Measurements from ENCODE around the gene SLC6A13. TPM values are rescaled to one million over a fixed set of nuclear protein-coding genes. Genes with fewer than 3 reads are reported as not detected.
"Not testable (repeated sequence)": the region's sequence is repeated elsewhere in the genome, so short reads cannot be mapped to it uniquely, and the experiment has no call there.

Gene SLC6A13
- polyA plus RNA-seq, 1 donor from 2014 or later = 1.4 TPM

- no peaks in the 10 kb centered on the region for H3K9me2 ChIP-seq (ENCODE audit: insufficient read depth, low read length)
- no peak overlapping the region for H3K4me2 ChIP-seq (ENCODE audit: low read length)
- H3K27ac ChIP-seq (ENCODE audit: low read length) = no peak overlapping the region
- H3K4me3 ChIP-seq (ENCODE audit: low read length) = no peak overlapping the region
- no peak overlapping the region for H3K9ac ChIP-seq (ENCODE audit: low read length)
- no peaks in the 10 kb centered on the region for H3K79me2 ChIP-seq (replicated peaks; ENCODE audit: insufficient read depth, low read length)
- no peak for TF ChIP-seq RAD21 (conservative IDR thresholded peaks at IDR 0.05)
- no peak for TF ChIP-seq EP300 (conservative IDR thresholded peaks at IDR 0.05; ENCODE audit: poor library complexity, severe bottlenecking)
- TF ChIP-seq MXI1 (conservative IDR thresholded peaks at IDR 0.05; ENCODE audit: poor library complexity, severe bottlenecking) = no peak
- TF ChIP-seq TAF1 (IDR thresholded peaks at IDR 0.05; ENCODE audit: low read depth) = no peak
- TF ChIP-seq EZH2 (IDR thresholded peaks at IDR 0.05; ENCODE audit: borderline replicate concordance, insufficient read depth, low read length, poor library complexity, severe bottlenecking) = no peak
- no peak overlapping the region for H2AFZ ChIP-seq (ENCODE audit: low read depth, low read length)
- no peaks in the 10 kb centered on the region for H3F3A ChIP-seq (ENCODE audit: insufficient read depth, low read length, poor library complexity, severe bottlenecking)
- H4K20me1 ChIP-seq (ENCODE audit: insufficient read depth) = no peaks in the 10 kb centered on the region
- H3K9me3 ChIP-seq (ENCODE audit: low read length) = no peaks in the 10 kb centered on the region
- H3K27me3 ChIP-seq (ENCODE audit: insufficient read depth, low read depth, low read length) = no peaks in the 10 kb centered on the region
- peaks cover 24% of the 10 kb centered on the region for H3K36me3 ChIP-seq (ENCODE audit: insufficient read depth, low read length)
Measured at GRCh38 chr12:307406-307805, 44.8 kb upstream of the SLC6A13 start.

- TF ChIP-seq RAD21 (conservative IDR thresholded peaks at IDR 0.05) = no peak
- no peak for TF ChIP-seq MXI1 (conservative IDR thresholded peaks at IDR 0.05; ENCODE audit: poor library complexity, severe bottlenecking)
- no peak for TF ChIP-seq POLR2AphosphoS5 (IDR thresholded peaks at IDR 0.05)
- TF ChIP-seq EZH2 (IDR thresholded peaks at IDR 0.05; ENCODE audit: borderline replicate concordance, insufficient read depth, low read length, poor library complexity, severe bottlenecking) = no peak
- TF ChIP-seq EP300 (conservative IDR thresholded peaks at IDR 0.05; ENCODE audit: poor library complexity, severe bottlenecking) = no peak
- TF ChIP-seq REST (IDR thresholded peaks at IDR 0.05; ENCODE audit: borderline replicate concordance) = no peak
- TF ChIP-seq SMC3 (conservative IDR thresholded peaks at IDR 0.05; ENCODE audit: poor library complexity) = no peak
- TF ChIP-seq CTCF (IDR thresholded peaks at IDR 0.05; ENCODE audit: poor library complexity, severe bottlenecking) = no peak
- no peak for TF ChIP-seq TAF1 (IDR thresholded peaks at IDR 0.05; ENCODE audit: low read depth)
- H3K9ac ChIP-seq (ENCODE audit: low read length) = no peak overlapping the region
- no peak overlapping the region for H3K27ac ChIP-seq (ENCODE audit: low read length)
- H3K36me3 ChIP-seq (ENCODE audit: insufficient read depth, low read length) = peaks cover 14% of the 10 kb centered on the region
- no peaks in the 10 kb centered on the region for H3K27me3 ChIP-seq (ENCODE audit: insufficient read depth, low read depth, low read length)
- H3F3A ChIP-seq (ENCODE audit: insufficient read depth, low read length, poor library complexity, severe bottlenecking) = no peaks in the 10 kb centered on the region
- H2AFZ ChIP-seq (ENCODE audit: low read depth, low read length) = no peak overlapping the region
- no peak overlapping the region for H3K4me3 ChIP-seq (ENCODE audit: low read length)
- no peak overlapping the region for H3K4me2 ChIP-seq (ENCODE audit: low read length)
- H3K79me2 ChIP-seq (replicated peaks; ENCODE audit: insufficient read depth, low read length) = no peaks in the 10 kb centered on the region
- no peaks in the 10 kb centered on the region for H4K20me1 ChIP-seq (ENCODE audit: insufficient read depth)
- H3K9me2 ChIP-seq (ENCODE audit: insufficient read depth, low read length) = no peaks in the 10 kb centered on the region
- H3K9me3 ChIP-seq (ENCODE audit: low read length) = no peaks in the 10 kb centered on the region
Measured at GRCh38 chr12:304805-305204, 42.2 kb upstream of the SLC6A13 start.

- H3K9ac ChIP-seq (ENCODE audit: low read length); H3F3A ChIP-seq (ENCODE audit: insufficient read depth, low read length, poor library complexity, severe bottlenecking); H3K4me2 ChIP-seq (ENCODE audit: low read length); H3K9me2 ChIP-seq (ENCODE audit: insufficient read depth, low read length); H3K4me3 ChIP-seq (ENCODE audit: low read length); H3K9me3 ChIP-seq (ENCODE audit: low read length); H3K27me3 ChIP-seq (ENCODE audit: insufficient read depth, low read depth, low read length); H3K27ac ChIP-seq (ENCODE audit: low read length); H4K20me1 ChIP-seq (ENCODE audit: insufficient read depth); H3K79me2 ChIP-seq (replicated peaks; ENCODE audit: insufficient read depth, low read length); H2AFZ ChIP-seq (ENCODE audit: low read depth, low read length); H3K36me3 ChIP-seq (ENCODE audit: insufficient read depth, low read length): not testable (repeated sequence)
Measured at GRCh38 chr12:302766-303165, 40.1 kb upstream of the SLC6A13 start.

- not testable (repeated sequence) for H2AFZ ChIP-seq (ENCODE audit: low read depth, low read length); H3K79me2 ChIP-seq (replicated peaks; ENCODE audit: insufficient read depth, low read length); H3K9ac ChIP-seq (ENCODE audit: low read length); H3K9me2 ChIP-seq (ENCODE audit: insufficient read depth, low read length); H3K4me3 ChIP-seq (ENCODE audit: low read length); H3K9me3 ChIP-seq (ENCODE audit: low read length); H3K4me2 ChIP-seq (ENCODE audit: low read length); H3K27me3 ChIP-seq (ENCODE audit: insufficient read depth, low read depth, low read length); H3K27ac ChIP-seq (ENCODE audit: low read length); H4K20me1 ChIP-seq (ENCODE audit: insufficient read depth); H3F3A ChIP-seq (ENCODE audit: insufficient read depth, low read length, poor library complexity, severe bottlenecking)
- H3K36me3 ChIP-seq (ENCODE audit: insufficient read depth, low read length) = peaks cover 10% of the 10 kb centered on the region
Measured at GRCh38 chr12:300166-300565, 37.5 kb upstream of the SLC6A13 start.

- H3K27me3 ChIP-seq (ENCODE audit: insufficient read depth, low read depth, low read length); H3F3A ChIP-seq (ENCODE audit: insufficient read depth, low read length, poor library complexity, severe bottlenecking); H2AFZ ChIP-seq (ENCODE audit: low read depth, low read length); H3K9me2 ChIP-seq (ENCODE audit: insufficient read depth, low read length); H3K9ac ChIP-seq (ENCODE audit: low read length); H3K27ac ChIP-seq (ENCODE audit: low read length); H3K4me3 ChIP-seq (ENCODE audit: low read length); H3K79me2 ChIP-seq (replicated peaks; ENCODE audit: insufficient read depth, low read length); H3K9me3 ChIP-seq (ENCODE audit: low read length); H3K4me2 ChIP-seq (ENCODE audit: low read length); H4K20me1 ChIP-seq (ENCODE audit: insufficient read depth): not testable (repeated sequence)
- H3K36me3 ChIP-seq (ENCODE audit: insufficient read depth, low read length) = peaks cover 16% of the 10 kb centered on the region
Measured at GRCh38 chr12:299511-299910, 36.9 kb upstream of the SLC6A13 start.

Data from neural cell (in vitro differentiated cells).